GM19395 (cell line): ENCODE data around the gene PRDX6.
"Not testable (repeated sequence)": the region's sequence is repeated elsewhere in the genome, so short reads cannot be mapped to it uniquely, and the experiment has no call there.

Experiments
- ATAC-seq: cut with Tn5 transposase; IDR thresholded peaks from one replicate; pipeline ENCODE4 v1.9.1; 2021; ENCODE audit warnings: mild to moderate bottlenecking, moderate library complexity; ENCODE audit not compliant: unreplicated experiment

PRDX6 gene

DNA sequence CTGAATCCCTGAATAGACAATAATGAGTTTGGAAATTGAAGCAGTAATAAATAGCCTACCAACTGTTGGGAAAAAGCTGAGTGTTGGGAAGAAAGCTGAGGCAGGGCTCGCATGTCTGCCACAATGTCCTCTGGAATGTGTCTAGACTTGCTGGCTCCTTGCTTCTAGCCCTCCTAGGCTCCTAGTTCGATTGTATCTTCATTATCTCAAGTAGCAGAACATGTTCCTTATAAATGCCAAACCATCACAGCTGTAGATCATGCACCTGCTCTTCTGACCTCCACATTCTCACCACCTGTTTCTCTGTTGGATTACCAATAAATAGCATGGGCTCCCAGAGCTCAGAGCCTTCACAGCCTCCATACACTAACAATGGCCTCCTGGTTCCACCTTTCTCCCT lies 12.9 kb upstream of the PRDX6 start:
- ATAC-seq: not testable (repeated sequence)

DNA sequence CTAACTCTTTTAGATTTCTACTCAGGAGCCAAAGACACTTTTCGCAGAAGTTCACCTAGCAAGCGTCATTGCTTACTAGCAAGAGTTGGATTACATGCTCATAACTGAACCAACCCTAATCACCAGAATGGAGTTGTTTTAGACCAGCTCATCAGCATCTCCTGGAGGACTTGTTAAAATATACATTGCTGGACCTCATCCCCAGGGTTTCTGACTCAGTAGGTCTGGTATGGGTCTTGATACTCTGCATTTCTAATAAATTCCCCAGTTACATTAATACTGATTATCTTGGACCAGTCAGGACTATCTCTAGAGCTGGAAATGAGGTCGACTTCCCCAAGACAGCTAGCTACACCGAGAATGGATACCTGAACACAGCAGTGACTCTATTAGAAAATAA lies 9.7 kb upstream of the PRDX6 start:
- ATAC-seq: no peak

DNA sequence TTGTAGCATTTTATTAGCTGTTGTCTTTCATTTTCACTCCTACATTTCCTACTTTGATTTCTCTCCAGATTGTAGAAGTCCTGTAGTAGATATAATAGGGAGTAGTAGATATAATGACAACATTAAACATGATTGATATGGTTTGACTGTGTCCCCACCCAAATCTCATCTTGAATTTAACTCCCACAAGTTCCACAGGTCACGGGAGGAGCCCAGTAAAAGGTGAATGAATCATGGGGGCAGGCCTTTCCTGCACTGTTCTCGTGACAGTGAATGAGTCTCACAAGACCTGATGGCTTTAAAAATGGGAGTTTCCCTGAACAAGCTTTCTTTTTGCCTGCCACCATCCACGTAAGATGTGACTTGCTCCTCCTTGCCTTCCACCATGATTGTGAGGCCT lies 7.5 kb upstream of the PRDX6 start:
- no peak for ATAC-seq

DNA sequence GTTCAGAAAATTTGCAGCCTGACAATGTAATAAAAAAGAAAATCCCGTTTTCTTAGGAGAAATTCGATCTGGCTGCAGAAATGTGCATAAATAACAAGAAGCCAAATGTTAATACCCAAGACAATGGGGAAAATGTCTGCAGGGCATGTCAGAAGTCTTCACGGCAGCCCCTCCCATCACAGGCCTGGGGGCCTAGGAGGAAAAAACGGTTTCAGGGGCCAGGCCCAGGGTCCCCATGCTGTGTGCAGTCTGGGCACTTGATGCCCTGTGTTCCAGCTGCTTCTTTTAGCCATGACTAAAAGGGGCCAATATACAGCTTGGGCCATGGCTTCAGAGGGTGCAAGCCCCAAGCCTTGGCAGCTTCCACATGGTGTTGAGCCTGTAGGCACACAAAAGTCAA lies 6.5 kb upstream of the PRDX6 start:
- no peak for ATAC-seq

DNA sequence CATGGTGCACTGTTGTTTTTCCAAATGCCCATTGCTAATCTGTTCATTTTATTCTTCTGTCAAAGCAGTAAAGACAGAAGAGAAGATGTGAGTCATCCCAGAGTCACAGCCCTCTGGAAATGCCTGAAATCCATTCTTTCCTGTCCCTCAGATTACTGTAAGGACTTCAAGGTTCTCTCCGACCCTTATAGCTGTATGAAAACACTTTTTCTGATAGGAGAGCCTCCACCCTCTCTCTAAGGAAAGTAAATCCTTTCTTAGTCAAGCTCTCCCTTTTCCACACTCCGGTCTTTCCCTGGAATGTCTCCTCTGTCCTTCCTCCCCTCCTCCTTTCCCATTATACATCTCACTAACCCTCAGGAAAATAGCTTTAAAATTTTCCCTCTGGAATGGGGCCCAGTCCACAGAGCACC lies 3.5 kb upstream of the PRDX6 start:
- ATAC-seq: no peak

DNA sequence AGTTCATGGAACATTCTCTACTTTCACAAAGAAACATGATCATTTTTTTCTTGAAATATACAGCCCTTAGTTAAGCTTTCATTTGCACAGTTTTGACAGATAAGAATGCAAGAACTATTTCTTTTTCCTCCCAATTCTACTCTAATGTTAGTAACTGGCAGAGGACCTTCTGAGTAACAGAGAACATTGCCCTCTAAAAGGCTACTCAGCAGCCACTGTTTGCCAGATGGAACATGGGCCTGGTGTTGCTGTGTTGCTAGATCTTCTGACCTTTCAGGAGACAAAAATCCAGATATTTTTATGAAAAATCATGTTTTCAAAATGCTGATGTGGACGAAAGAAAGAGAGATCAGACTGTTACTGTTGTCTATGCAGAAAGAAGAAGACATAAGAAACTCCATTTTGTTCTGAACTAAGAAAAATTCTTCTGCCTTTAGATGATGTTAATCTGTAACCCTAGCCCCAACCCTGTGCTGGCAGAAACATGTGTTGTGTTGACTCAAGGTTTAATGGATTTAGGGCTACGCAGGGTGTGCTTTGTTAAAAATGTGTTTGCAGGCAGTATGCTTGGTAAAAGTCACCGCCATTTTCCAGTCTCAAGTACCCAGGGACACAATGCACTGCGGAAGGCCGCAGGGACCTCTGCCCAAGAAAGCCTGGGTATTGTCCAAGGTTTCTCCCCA lies 2.9 kb upstream of the PRDX6 start:
- ATAC-seq: no peak

DNA sequence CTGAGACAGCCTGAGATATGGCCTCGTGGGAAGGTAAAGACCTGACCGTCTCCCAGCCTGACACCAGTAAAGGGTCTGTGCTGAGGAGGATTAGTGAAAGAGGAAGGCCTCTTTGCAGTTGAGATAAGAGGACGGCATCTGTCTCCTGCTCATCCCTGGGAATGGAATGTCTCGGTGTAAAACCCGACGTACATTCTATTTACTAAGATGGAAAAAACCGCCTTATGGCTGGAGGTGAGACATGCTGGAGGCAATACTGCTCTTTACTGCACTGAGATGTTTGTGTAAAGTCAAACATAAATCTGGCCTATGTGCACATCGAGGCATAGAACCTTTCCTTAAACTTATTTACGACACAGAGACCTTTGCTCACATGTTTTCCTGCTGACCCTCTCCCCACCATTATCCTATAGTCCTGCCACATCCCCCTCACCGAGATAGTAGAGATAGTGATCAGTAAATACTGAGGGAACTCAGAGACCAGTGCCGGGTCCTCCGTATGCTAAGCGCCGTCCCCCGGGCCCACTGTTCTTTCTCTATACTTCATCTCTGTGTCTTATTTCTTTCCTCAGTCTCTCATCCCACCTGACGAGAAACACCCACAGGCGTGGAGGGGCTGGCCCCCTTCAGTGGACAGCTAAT lies 2.2 kb upstream of the PRDX6 start:
- not testable (repeated sequence) for ATAC-seq

DNA sequence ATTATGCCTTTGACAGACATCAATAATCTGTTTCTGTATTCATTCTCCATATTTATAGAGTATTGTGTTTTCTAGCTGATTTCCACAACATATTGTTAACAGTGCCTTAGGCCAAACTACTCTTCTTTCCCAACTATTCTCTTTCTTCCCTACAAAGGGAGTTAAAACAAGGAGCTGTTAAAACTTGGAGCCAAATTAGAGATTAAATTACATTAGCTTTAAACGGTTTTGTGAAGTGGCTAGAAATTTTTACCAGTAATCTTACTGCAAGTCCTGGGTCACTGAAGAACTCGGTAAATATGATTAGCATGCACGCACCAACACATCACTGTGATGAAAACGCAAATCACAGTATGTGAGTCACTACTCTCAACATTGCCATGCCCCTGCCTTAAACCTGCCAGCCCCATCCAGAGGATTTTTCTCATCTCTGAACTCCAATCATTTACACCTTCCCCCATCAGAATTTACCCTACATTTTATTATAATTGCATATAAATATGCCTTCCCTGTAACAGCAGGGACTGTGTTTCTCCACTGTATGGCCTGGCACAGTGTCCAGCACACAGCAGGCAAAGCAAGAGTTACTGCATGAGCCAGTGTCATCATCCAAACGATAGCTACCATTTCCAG lies 1.5 kb upstream of the PRDX6 start:
- ATAC-seq: no peak

DNA sequence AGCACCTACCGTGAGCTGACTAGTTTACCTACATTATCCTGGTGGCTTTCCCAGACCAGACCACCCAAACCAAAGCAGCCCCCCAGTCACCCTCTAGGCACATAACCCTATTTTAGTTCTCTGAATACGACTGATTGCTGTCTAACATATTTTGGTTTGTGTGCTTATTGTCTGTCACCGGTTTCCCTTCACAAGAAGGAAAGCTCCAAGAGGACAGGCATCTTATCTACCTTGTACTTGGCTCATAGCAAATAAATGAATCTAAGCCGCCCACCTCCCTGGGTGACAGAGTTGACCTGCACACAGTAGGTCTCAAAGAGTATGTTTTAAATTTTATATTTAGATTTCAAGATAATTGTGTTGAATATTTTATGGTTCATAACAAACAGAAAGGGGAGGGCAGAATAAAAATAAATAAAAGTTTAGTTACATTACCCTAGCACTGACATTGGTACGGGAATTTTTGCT lies 904 bp upstream of the PRDX6 start:
- no peak for ATAC-seq

DNA sequence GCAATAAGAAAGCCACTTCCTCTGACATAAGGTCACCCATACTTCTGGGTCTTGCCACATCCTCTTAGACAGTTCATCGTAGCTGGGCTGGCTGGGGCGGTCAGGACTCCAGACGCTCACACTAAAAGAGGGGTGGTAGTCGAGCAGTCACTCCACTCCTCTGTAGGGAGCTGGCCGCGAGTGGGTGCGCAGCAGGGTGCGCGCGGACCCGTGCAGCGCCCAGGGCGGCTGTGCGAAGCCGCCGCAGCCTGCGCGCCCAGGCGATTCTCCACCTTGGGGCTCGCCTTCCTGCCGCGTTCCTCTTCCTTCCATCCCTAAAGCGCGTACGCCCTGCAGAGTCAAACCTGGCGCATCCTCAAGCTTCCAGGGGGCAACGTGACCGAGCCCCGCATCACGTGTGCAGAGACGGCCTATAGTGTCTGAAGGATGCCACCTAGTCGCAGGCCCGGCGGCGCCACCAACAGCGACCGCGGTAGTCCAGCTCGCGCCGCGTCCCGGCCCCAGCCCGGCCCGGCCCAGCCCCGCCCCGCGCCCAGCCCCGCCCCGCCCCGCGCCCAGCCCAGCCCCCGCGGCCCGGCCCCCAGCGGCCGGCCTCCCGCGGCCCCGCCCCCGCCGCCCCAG lies 360 bp upstream of the PRDX6 start:
- ATAC-seq: peak; percentile 97

DNA sequence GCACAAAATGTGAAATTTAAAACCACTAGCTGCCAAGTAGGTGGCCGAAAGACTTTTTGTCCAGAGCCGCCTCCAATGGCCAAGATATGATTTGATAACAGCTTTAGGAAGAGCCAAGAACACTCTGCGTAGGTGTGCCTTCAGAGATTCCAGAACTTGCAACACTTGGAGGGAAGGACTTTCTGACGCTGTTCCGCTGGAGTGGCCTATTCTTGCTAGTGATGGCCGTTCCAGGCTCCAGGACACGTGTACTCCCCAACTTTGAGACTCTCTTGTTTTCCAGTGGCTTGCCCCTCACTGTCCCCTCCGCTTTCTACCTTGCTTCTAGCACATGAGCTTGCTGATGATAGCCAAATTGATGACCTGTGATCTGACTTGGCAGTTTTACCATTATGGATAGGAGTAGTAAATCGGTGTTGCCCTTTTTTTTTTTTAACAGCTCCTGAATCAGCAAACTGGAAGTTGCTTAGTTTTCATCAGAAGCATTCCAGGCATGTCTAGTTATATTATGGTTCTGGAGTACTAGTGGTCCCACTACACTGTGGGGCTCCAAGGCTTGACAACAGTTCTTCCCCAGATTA lies 1.0 kb downstream of the PRDX6 start:
- no peak for ATAC-seq

DNA sequence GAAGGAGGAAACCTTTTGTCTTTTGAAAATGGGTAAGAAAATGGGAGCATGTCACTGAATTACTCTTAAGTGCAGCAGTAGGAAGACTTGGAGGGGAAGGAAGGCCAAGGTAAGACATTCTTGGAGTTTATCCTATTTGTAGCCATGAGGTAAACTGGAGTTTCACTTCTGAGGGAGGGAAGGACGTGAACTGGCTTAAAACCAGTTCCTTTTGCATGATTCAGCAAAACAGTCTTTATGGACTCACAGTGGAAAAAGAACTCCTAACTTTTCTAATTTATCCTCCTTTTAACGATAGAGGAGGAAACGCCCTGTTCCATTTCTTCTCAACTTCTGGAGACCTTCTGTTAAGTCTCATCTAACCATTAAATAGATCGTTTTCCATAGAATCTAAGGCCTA lies 2.5 kb downstream of the PRDX6 start:
- ATAC-seq: no peak

DNA sequence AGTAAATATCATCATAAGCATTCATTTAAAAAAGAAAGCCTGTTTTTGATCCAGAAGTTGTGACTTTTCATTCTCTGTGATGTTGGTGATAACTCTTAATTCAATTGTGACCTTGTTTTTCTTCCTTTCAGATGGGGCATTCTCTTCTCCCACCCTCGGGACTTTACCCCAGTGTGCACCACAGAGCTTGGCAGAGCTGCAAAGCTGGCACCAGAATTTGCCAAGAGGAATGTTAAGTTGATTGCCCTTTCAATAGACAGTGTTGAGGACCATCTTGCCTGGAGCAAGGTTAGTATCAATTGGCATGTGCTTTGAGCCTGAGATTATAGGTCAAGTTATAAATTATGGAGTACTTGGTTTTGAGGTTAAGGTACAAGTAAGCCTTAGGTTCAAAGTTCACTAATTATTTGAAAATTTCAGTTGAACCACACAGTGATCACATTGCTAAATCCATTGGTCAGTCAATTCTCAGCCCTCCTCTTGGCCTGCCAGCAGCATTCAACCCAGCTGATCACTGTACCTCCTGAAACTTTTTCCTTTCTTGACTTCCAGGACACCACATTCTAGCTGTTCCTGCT lies 4.1 kb downstream of the PRDX6 start:
- ATAC-seq: no peak

DNA sequence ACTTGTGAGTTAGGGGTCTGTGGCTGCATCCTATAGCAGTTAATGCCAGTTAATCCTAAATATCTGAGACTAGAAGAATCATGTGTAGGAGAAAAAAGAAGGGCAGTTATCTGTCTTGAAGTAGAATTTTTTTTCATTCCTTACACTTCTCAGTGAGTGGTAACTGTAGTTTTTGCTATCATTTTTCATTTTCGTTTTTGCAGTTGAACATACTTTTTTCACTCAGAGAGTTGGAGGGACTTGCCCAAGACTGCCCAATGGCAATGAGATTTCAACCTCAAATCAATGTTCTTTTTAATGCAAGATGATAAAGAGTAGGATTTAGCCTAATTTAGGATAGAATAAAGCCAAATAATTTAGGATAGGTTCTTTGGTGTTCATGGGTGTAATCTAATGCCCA lies 5.5 kb downstream of the PRDX6 start:
- no peak for ATAC-seq

DNA sequence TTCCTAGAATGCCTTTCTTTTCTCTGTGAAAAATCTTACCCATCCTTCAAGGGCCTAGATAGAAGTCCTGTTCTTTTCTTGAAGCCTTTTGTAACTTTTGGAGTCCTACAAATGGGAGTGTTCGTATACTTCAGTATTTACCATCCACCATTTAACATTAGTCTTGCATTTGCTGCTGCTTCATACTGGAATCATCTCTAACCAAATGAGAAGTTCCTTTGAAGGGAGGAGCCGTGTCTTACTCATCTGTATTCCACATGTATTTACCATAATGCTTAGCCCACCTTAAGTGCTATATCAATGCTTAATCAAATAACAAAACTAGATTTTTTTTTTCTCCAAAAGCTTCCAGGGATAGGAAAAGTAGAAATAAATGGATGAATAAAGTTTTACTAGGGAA lies 7.1 kb downstream of the PRDX6 start:
- no peak for ATAC-seq

DNA sequence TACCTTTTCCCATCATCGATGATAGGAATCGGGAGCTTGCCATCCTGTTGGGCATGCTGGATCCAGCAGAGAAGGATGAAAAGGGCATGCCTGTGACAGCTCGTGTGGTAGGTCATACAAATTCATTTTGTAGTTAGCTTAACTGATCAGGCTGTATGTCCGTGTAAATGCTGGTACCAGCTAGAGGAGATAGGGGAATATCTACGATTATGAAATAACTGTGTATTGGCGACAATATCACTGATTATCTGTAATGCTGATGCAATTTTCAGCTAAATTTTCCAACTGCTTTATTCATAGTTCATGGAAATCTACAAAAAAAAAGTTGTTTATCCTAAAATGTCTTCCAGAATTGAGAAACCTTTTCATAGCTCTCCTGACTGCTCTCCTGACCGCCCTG lies 8.3 kb downstream of the PRDX6 start:
- no peak for ATAC-seq

DNA sequence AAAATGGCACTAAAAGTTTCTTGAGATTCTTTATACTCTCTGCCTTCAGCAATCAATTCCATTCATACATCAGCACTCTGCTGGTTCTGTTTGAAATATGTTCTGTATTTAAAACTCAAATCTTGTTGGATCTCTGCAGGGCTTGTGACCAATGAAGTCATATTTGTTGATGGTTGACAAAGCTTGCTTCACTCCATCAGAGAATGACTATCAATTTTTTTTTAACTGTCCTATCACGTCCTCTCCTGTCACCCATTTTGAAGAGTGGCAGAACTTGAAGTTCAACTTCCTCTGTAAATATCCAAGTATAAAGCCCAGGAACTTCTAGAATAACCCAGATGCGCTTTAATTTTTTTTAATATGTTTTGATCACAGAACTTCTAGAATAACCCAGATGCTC lies 10.9 kb downstream of the PRDX6 start:
- ATAC-seq: no peak

DNA sequence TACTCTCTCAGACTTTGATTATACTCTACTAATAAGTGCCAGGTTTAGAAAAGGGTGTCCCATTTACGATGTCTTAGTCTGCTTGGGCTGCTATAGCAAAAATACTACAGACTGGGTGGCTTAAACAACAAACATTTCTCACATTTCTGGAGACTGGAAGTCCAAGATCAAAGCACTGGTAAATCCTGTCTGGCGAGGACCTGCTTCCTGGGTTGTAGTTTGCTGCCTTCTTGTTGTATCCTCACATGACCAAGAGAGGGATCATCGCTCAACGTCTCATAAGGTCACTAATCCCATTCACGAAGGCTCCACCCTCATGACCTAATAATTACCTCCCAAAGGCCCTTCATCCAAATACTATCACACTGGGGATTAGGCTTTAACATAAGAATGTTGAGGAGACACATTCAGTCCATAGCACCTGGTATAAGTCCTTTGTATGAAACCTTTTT lies 12.0 kb downstream of the PRDX6 start:
- no peak for ATAC-seq

DNA sequence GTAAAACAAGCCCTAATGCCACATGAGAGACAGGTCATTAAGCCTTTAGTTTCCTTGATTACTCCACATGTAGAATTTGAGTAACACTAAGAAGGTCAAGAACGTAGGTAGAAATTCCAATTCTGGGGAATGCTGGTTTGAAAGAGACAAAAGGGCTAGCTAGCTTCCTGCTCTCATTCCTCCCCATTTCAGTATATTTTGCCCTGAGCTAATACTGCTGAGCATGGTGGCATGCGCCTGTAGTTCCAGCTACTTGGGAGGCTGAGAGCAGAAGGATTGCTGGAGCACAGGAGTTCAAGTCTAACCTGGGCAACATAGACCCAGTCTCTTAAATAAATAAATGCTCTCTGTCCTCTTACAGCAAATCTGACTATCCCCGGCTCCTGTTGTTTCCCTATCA lies 12.8 kb downstream of the PRDX6 start:
- no peak for ATAC-seq

DNA sequence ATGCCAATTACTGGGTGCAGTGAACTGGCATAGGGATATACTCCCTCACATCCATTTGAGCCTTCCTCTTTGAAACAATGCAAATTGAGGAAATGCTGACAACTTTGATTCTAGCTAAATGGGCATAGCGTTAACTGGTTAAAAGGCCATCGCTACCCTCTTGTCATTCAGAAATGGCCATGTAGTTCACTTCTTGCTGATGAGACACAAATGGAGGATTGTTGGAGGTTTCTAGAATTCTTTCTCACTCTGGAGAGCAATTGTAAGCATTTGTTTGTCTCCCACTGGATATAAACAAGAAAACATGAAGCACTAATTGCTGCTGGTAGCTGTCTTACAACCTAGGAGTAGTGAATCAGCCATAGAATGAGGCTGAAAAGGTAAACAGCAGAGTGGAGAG lies 14.4 kb downstream of the PRDX6 start:
- ATAC-seq: no peak

DNA sequence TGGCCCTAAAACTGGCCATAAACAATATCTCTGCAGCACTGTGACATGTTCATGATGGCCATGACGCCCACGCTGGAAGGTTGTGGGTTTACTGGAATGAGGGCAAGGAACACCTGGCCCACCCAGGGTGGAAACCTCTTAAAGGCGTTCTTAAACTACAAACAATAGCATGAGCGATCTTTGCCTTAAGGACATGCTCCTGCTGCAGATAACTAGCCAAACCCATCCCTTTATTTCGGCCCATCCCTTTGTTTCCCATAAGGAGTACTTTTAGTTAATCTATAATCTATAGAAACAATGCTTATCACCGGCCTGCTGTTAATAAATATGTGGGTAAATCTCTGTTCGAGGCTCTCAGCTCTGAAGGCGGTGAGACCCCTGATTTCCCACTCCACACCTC lies 16.0 kb downstream of the PRDX6 start:
- ATAC-seq: not testable (repeated sequence)
